ENCODE measurements around the gene RAB22A. TPM values are rescaled to one million over a fixed set of nuclear protein-coding genes. Genes with fewer than 3 reads are reported as not detected.

The RAB22A gene
- total and polyA plus RNA-seq, 2 donors (not counting 3 experiments of a cell fraction or from before 2014, with no cell fraction given), result 8.6 to 16.3 TPM

- H3K4me3 ChIP-seq (replicated peaks in 1 of 3; ENCODE audit: insufficient read depth in 1 of 3, low read depth in 1 of 3, low read length in 3 of 3), result no peak overlapping the region
- H3K9me1 ChIP-seq (replicated peaks; ENCODE audit: control insufficient read depth, extremely low read depth, insufficient read depth, low read length), result no peaks in the 10 kb centered on the region
- peaks cover 37% of the 10 kb centered on the region for H3K79me2 ChIP-seq (ENCODE audit: control insufficient read depth, insufficient read depth, low read length)
- no peaks in the 10 kb centered on the region for H4K20me1 ChIP-seq (replicated peaks; ENCODE audit: control insufficient read depth, extremely low read depth, insufficient read depth, low read length)
- intact Hi-C loops (cut with micrococcal nuclease) (loop anchor here (5.0 kb wide), 1 partner anchor 385 kb away; the partner anchor contains the start of gene NPEPL1), dilution Hi-C loops (cut with MboI; ENCODE audit: extremely low pct_ligation_motif_present, low sequenced_read_pairs) (no loop called here)
- no peak overlapping the region for H2AFZ ChIP-seq (ENCODE audit: low read depth, low read length)
- ChIA-PET POLR2A (no interaction called here), CTCF (interaction anchor here (1.1 to 1.6 kb wide), 3 partner anchors 11 to 70 kb away, joined by 3 to 6 read pairs (median 4); no protein-coding TSS in a partner anchor)
- peaks cover 10% of the 10 kb centered on the region for H3K4me1 ChIP-seq (ENCODE audit: control insufficient read depth, extremely low read depth, insufficient read depth, low read length)
- no TSS peak for BruUV-seq (replicated peaks)
- no peak for DNase-seq (ENCODE audit: low read depth, low spot score)
- TF ChIP-seq POLR2AphosphoS5 (IDR thresholded peaks at IDR 0.05; ENCODE audit: insufficient read depth, low read depth, low read length) (no peak), GATA2 (IDR thresholded peaks at IDR 0.05; ENCODE audit: insufficient read depth, insufficient read length, low read depth, low read length) (no peak), POLR2A (IDR thresholded peaks at IDR 0.05; ENCODE audit: low read depth, low read length) (no peak), FOS (IDR thresholded peaks at IDR 0.05; ENCODE audit: borderline replicate concordance, insufficient read depth, low read length) (no peak), JUN (IDR thresholded peaks at IDR 0.05; ENCODE audit: borderline replicate concordance, insufficient read depth, insufficient read length, low read depth) (no peak)
- TF ChIP-seq, protein P1, sequence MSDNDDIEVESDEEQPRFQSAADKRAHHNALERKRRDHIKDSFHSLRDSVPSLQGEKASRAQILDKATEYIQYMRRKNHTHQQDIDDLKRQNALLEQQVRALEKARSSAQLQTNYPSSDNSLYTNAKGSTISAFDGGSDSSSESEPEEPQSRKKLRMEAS (IDR thresholded peaks at IDR 0.05; ENCODE audit: insufficient read depth, insufficient read length), result no peak
- peak overlapping the region; percentile 20 for H3K27ac ChIP-seq (ENCODE audit: insufficient read depth, low read depth, low read length)
- H3K9me3 ChIP-seq (replicated peaks; ENCODE audit: control insufficient read depth, insufficient read depth, low read length), result no peaks in the 10 kb centered on the region
- no peak overlapping the region for H3K9ac ChIP-seq (replicated peaks; ENCODE audit: extremely low read depth, insufficient read depth, low read length)
- H3K36me3 ChIP-seq (ENCODE audit: control insufficient read depth in 2 of 2, extremely low read depth in 1 of 2, insufficient read depth in 2 of 2, low read length in 2 of 2), result peaks cover 0 to 3% of the 10 kb centered on the region in 2 experiments
- H3K4me2 ChIP-seq (ENCODE audit: insufficient read depth, low read length), result no peak overlapping the region
- FAIRE-seq, result no peak
- no peaks in the 10 kb centered on the region for H3K27me3 ChIP-seq (ENCODE audit: control insufficient read depth in 2 of 2, insufficient read depth in 2 of 2, low read length in 2 of 2)
Measured at GRCh38 chr20:58307270-58307669, 2.2 kb upstream of the RAB22A start.

- no peak overlapping the region for H3K9ac ChIP-seq (replicated peaks; ENCODE audit: extremely low read depth, insufficient read depth, low read length)
- H3K4me1 ChIP-seq (ENCODE audit: control insufficient read depth, extremely low read depth, insufficient read depth, low read length), result peaks cover 10% of the 10 kb centered on the region
- peaks cover 3 to 6% of the 10 kb centered on the region in 2 experiments for H3K36me3 ChIP-seq (ENCODE audit: control insufficient read depth in 2 of 2, extremely low read depth in 1 of 2, insufficient read depth in 2 of 2, low read length in 2 of 2)
- no peaks in the 10 kb centered on the region for H4K20me1 ChIP-seq (replicated peaks; ENCODE audit: control insufficient read depth, extremely low read depth, insufficient read depth, low read length)
- H3K27me3 ChIP-seq (ENCODE audit: control insufficient read depth in 2 of 2, insufficient read depth in 2 of 2, low read length in 2 of 2), result no peaks in the 10 kb centered on the region
- intact Hi-C loops (cut with micrococcal nuclease), result loop anchor here (2.0 to 5.0 kb wide), 2 partner anchors 55 to 384 kb away; partner anchors contain the start of gene NPEPL1
- POLR2A ChIA-PET, result no interaction called here
- FAIRE-seq (no peak), DNase-seq (ENCODE audit: low read depth, low spot score) (no peak)
- TF ChIP-seq POLR2A (IDR thresholded peaks at IDR 0.05; ENCODE audit: low read depth, low read length), result no peak
- TF ChIP-seq EZH2 (IDR thresholded peaks at IDR 0.05; ENCODE audit: borderline replicate concordance, low read depth, low read length, severe bottlenecking), result no peak
- no peak for TF ChIP-seq POLR2AphosphoS5 (IDR thresholded peaks at IDR 0.05; ENCODE audit: insufficient read depth, low read depth, low read length)
- TF ChIP-seq MYC (IDR thresholded peaks at IDR 0.05; ENCODE audit: low read depth, low read length), result no peak
- TF ChIP-seq JUN (IDR thresholded peaks at IDR 0.05; ENCODE audit: borderline replicate concordance, insufficient read depth, insufficient read length, low read depth), result no peak
- no peak for TF ChIP-seq GATA2 (IDR thresholded peaks at IDR 0.05; ENCODE audit: insufficient read depth, insufficient read length, low read depth, low read length)
- no peak for TF ChIP-seq FOS (IDR thresholded peaks at IDR 0.05; ENCODE audit: borderline replicate concordance, insufficient read depth, low read length)
- TF ChIP-seq, protein P2, sequence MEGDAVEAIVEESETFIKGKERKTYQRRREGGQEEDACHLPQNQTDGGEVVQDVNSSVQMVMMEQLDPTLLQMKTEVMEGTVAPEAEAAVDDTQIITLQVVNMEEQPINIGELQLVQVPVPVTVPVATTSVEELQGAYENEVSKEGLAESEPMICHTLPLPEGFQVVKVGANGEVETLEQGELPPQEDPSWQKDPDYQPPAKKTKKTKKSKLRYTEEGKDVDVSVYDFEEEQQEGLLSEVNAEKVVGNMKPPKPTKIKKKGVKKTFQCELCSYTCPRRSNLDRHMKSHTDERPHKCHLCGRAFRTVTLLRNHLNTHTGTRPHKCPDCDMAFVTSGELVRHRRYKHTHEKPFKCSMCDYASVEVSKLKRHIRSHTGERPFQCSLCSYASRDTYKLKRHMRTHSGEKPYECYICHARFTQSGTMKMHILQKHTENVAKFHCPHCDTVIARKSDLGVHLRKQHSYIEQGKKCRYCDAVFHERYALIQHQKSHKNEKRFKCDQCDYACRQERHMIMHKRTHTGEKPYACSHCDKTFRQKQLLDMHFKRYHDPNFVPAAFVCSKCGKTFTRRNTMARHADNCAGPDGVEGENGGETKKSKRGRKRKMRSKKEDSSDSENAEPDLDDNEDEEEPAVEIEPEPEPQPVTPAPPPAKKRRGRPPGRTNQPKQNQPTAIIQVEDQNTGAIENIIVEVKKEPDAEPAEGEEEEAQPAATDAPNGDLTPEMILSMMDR (IDR thresholded peaks at IDR 0.05; ENCODE audit: extremely low read depth in 1 of 2, insufficient read depth in 1 of 2, low read depth in 1 of 2, low read length in 2 of 2), result no peak
- TF ChIP-seq, protein P1 (IDR thresholded peaks at IDR 0.05; ENCODE audit: insufficient read depth, insufficient read length), result no peak
- H3K4me2 ChIP-seq (ENCODE audit: insufficient read depth, low read length), result peak overlapping the region; percentile 54
- H3K9me1 ChIP-seq (replicated peaks; ENCODE audit: control insufficient read depth, extremely low read depth, insufficient read depth, low read length), result no peaks in the 10 kb centered on the region
- peak overlapping the region in 2 of 3 experiments; percentile 91 to 96 for H3K4me3 ChIP-seq (replicated peaks in 1 of 3; ENCODE audit: insufficient read depth in 1 of 3, low read depth in 1 of 3, low read length in 3 of 3)
- dilution Hi-C loops (cut with MboI; ENCODE audit: extremely low pct_ligation_motif_present, low sequenced_read_pairs), result no loop called here
- H3K79me2 ChIP-seq (ENCODE audit: control insufficient read depth, insufficient read depth, low read length), result peaks cover 40% of the 10 kb centered on the region
- no peak overlapping the region for H3K27ac ChIP-seq (ENCODE audit: insufficient read depth, low read depth, low read length)
- H2AFZ ChIP-seq (ENCODE audit: low read depth, low read length), result no peak overlapping the region
- BruUV-seq (replicated peaks), result no TSS peak
- H3K9me3 ChIP-seq (replicated peaks; ENCODE audit: control insufficient read depth, insufficient read depth, low read length), result no peaks in the 10 kb centered on the region
- CTCF ChIA-PET, result interaction anchor here (1.1 kb wide), 1 partner anchor 55 kb away, joined by 3 read pairs; no protein-coding TSS in a partner anchor
Measured at GRCh38 chr20:58308290-58308679, 1.2 kb upstream of the RAB22A start.
